Left lobe of liver (tissue), 2 donors: ENCODE data around the gene TMEM91. TPM values are rescaled to one million over a fixed set of nuclear protein-coding genes. Genes with fewer than 3 reads are reported as not detected.

Experiments used
- ATAC-seq: fragments of 200-7000 bp; cut with Tn5 transposase; one replicate; pipeline ENCODE4 v1.9.1; 2020; ENCODE audit warnings: mild to moderate bottlenecking, moderate library complexity
- DNase-seq: peaks from one replicate; pipeline ENCODE4 v3.0.0-alpha.2; 2020; ENCODE audit warnings: low spot score
- total RNA-seq: library from RNA; stranded (reverse); gene quantifications from one replicate; pipeline ENCODE4 v1.2.1, GENCODE V29; 2021
- donor health status: DM: no; HTN: no; CAD: no; lungs with moderate emphysema.
- donor health status: DM: no; HTN: yes; CAD: no.

Gene TMEM91
- total RNA-seq, 1 donor from 2014 or later, result 3.1 TPM

GRCh38 chr19:41427647-41428480, 51.5 kb downstream of the TMEM91 start:
- ATAC-seq, result no peak
- no peak for DNase-seq

GRCh38 chr19:41428481-41428859, 52.1 kb downstream of the TMEM91 start:
- ATAC-seq, result no peak
- no peak for DNase-seq

GRCh38 chr19:41430922-41431321, 54.6 kb downstream of the TMEM91 start:
- no peak for DNase-seq
- ATAC-seq, result no peak

GRCh38 chr19:41431426-41432386, 55.4 kb downstream of the TMEM91 start:
- ATAC-seq (peak; percentile 85), DNase-seq (peak; percentile 77)

- DNase-seq (no peak), ATAC-seq (no peak)
These were observed 56.8 kb downstream of the TMEM91 start for GRCh38 chr19:41433171-41433570.

Other genes starting within 250 kb of the TMEM91 start
- 2.1 TPM for gene CYP2S1, start 183.3 kb upstream of the TMEM91 start, total RNA-seq
- gene AXL, start 157.3 kb upstream of the TMEM91 start, total RNA-seq, result 10.1 TPM
- 62.4 TPM for gene HNRNPUL1, start 112.2 kb upstream of the TMEM91 start, total RNA-seq
- 9.0 TPM for gene CCDC97, start 66.4 kb upstream of the TMEM91 start, total RNA-seq
- gene TGFB1, start 22.6 kb upstream of the TMEM91 start, total RNA-seq, result 7.9 TPM
- 2.1 TPM for gene B9D2, start 12.4 kb upstream of the TMEM91 start, total RNA-seq
- gene EXOSC5, start 20.8 kb downstream of the TMEM91 start, total RNA-seq, result 13.2 TPM
- 64.4 TPM for gene BCKDHA, start 21.3 kb downstream of the TMEM91 start, total RNA-seq
- gene B3GNT8, start 50.8 kb downstream of the TMEM91 start, total RNA-seq, result 0.65 TPM
- 21.2 TPM for gene DMAC2, start 63.4 kb downstream of the TMEM91 start, total RNA-seq
- gene ERICH4, start 66.6 kb downstream of the TMEM91 start, total RNA-seq, result not detected
- 0.40 TPM for gene CEACAM21, start 199.6 kb downstream of the TMEM91 start, total RNA-seq